PFSK-1 (cell line): ENCODE results near the gene KLRD1.

ENCODE experiments used
- FOXP2 ChIP-seq: optimal IDR thresholded peaks from 2 replicates; pipeline ENCODE3; 2011; ENCODE audit warnings: borderline replicate concordance, control low read depth, inconsistent platforms; ENCODE audit not compliant: insufficient read depth; ENCODE audit errors: extremely low read length, extremely low read depth
- POLR2AphosphoS5 ChIP-seq: IDR thresholded peaks from 2 replicates; pipeline ENCODE4 v1.6.1; 2012; ENCODE audit warnings: low read depth, mild to moderate bottlenecking, control low read depth, low read length, moderate library complexity
- SIN3A ChIP-seq: IDR thresholded peaks from 2 replicates; pipeline ENCODE4 v1.6.1; 2012; ENCODE audit warnings: mild to moderate bottlenecking, low read length, moderate library complexity, borderline replicate concordance; ENCODE audit not compliant: insufficient read depth
- TAF1 ChIP-seq: IDR thresholded peaks from 2 replicates; pipeline ENCODE4 v1.6.1; 2012; ENCODE audit warnings: low read length, control low read depth, borderline replicate concordance; ENCODE audit not compliant: insufficient read depth
- TF ChIP-seq, protein P1 (sequence below), 2 experiments: IDR thresholded peaks; 2 replicates each; pipeline versions ENCODE4 v1.6.1 to v1.8.0; 2011 to 2012; ENCODE audit warnings: low read depth in 2 of 2, low read length in 2 of 2, control low read depth in 1 of 2, inconsistent platforms in 1 of 2, mild to moderate bottlenecking in 1 of 2, moderate library complexity in 1 of 2; ENCODE audit not compliant: insufficient read depth in 1 of 2

KLRD1 gene

GRCh38 chr12:10372559-10372958 is 64.9 kb downstream of the KLRD1 start:
- TF ChIP-seq SIN3A = no peak
- TF ChIP-seq, protein P1, sequence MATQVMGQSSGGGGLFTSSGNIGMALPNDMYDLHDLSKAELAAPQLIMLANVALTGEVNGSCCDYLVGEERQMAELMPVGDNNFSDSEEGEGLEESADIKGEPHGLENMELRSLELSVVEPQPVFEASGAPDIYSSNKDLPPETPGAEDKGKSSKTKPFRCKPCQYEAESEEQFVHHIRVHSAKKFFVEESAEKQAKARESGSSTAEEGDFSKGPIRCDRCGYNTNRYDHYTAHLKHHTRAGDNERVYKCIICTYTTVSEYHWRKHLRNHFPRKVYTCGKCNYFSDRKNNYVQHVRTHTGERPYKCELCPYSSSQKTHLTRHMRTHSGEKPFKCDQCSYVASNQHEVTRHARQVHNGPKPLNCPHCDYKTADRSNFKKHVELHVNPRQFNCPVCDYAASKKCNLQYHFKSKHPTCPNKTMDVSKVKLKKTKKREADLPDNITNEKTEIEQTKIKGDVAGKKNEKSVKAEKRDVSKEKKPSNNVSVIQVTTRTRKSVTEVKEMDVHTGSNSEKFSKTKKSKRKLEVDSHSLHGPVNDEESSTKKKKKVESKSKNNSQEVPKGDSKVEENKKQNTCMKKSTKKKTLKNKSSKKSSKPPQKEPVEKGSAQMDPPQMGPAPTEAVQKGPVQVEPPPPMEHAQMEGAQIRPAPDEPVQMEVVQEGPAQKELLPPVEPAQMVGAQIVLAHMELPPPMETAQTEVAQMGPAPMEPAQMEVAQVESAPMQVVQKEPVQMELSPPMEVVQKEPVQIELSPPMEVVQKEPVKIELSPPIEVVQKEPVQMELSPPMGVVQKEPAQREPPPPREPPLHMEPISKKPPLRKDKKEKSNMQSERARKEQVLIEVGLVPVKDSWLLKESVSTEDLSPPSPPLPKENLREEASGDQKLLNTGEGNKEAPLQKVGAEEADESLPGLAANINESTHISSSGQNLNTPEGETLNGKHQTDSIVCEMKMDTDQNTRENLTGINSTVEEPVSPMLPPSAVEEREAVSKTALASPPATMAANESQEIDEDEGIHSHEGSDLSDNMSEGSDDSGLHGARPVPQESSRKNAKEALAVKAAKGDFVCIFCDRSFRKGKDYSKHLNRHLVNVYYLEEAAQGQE (IDR thresholded peaks at IDR 0.05; ENCODE audit: insufficient read depth in 1 of 2, low read depth in 2 of 2, low read length in 2 of 2) = no peak
- no peak for TF ChIP-seq POLR2AphosphoS5
- TF ChIP-seq TAF1 = no peak
- no peak for TF ChIP-seq FOXP2

DNA sequence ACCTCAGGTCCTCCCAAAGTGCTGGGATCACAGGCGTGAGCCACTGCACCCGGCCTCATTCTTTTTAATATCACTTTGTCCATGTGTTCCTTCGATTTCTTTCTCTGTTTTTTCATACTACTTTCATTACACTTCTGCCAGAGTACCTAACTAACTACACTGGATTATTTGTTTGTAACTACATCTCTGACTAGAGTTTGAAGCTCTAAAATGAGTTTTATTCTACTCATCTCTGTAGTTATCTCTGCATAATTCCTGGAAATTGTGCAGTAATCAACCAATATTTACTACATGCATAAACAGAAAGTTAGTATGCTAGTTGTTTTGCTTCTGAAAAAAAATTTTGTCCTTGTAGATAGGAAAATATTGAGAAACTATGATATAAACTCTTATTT is 67.0 kb downstream of the KLRD1 start:
- no peak for TF ChIP-seq TAF1
- TF ChIP-seq POLR2AphosphoS5 = no peak
- TF ChIP-seq FOXP2 = no peak
- no peak for TF ChIP-seq SIN3A
- TF ChIP-seq, protein P1 (IDR thresholded peaks at IDR 0.05; ENCODE audit: insufficient read depth in 1 of 2, low read depth in 2 of 2, low read length in 2 of 2) = no peak
